H9 (cell line): ENCODE measurements around the gene ADAMTS3. TPM values are rescaled to one million over a fixed set of nuclear protein-coding genes. Genes with fewer than 3 reads are reported as not detected.

Experiments used
- DNase-seq: peaks from one replicate; pipeline ENCODE4 v3.0.0-alpha.2; 2017
- H2AFZ ChIP-seq: one replicate; pipeline ENCODE4 v1.6.1; 2013; ENCODE audit warnings: mild to moderate bottlenecking, low read length, control low read depth, moderate library complexity
- H2AK5ac ChIP-seq: 2 replicates; pipeline ENCODE4 v1.6.1; 2013; ENCODE audit warnings: low read length, control low read depth, mixed read lengths; ENCODE audit not compliant: insufficient read length
- H2BK120ac ChIP-seq: one replicate; pipeline ENCODE4 v1.6.1; 2013; ENCODE audit warnings: low read depth, mild to moderate bottlenecking, low read length, control low read depth, inconsistent platforms; ENCODE audit not compliant: poor library complexity, severe bottlenecking
- H2BK12ac ChIP-seq: 2 replicates; pipeline ENCODE4 v1.6.1; 2013; ENCODE audit warnings: low read length, control low read depth, mixed read lengths, low read depth; ENCODE audit not compliant: insufficient read length
- H2BK15ac ChIP-seq: 2 replicates; pipeline ENCODE4 v1.6.1; 2013; ENCODE audit warnings: low read depth, low read length, control low read depth
- H2BK20ac ChIP-seq: one replicate; pipeline ENCODE4 v1.6.1; 2013; ENCODE audit warnings: low read depth, mild to moderate bottlenecking, low read length, control low read depth, inconsistent platforms; ENCODE audit not compliant: poor library complexity, severe bottlenecking
- H2BK5ac ChIP-seq: 2 replicates; pipeline ENCODE4 v1.6.1; 2013; ENCODE audit warnings: low read length, control low read depth, mixed read lengths; ENCODE audit not compliant: insufficient read length
- H3K14ac ChIP-seq: 2 replicates; pipeline ENCODE4 v1.6.1; 2013; ENCODE audit warnings: low read length, control low read depth; ENCODE audit not compliant: insufficient read depth
- H3K18ac ChIP-seq: 2 replicates; pipeline ENCODE4 v1.6.1; 2013; ENCODE audit warnings: low read depth, mild to moderate bottlenecking, mixed read lengths, low read length, control low read depth; ENCODE audit not compliant: insufficient read length
- H3K23ac ChIP-seq: 2 replicates; pipeline ENCODE4 v1.6.1; 2013; ENCODE audit warnings: low read length, control low read depth, mixed read lengths, low read depth; ENCODE audit not compliant: insufficient read length
- H3K23me2 ChIP-seq: 2 replicates; pipeline ENCODE4 v1.6.1; 2013; ENCODE audit warnings: low read depth, mild to moderate bottlenecking, mixed read lengths, low read length, control low read depth; ENCODE audit not compliant: insufficient read length, poor library complexity, severe bottlenecking
- H3K27ac ChIP-seq: 2 replicates; pipeline ENCODE4 v1.5.1; 2013; ENCODE audit warnings: low read length, control low read depth, mixed read lengths, low read depth; ENCODE audit not compliant: insufficient read length
- H3K27me3 ChIP-seq: 2 replicates; pipeline ENCODE4 v1.6.1; 2013; ENCODE audit warnings: low read length, control low read depth, inconsistent platforms; ENCODE audit not compliant: insufficient read depth
- H3K4ac ChIP-seq: 2 replicates; pipeline ENCODE4 v1.6.1; 2013; ENCODE audit warnings: low read depth, mild to moderate bottlenecking, control low read depth, inconsistent platforms, low read length, moderate library complexity
- H3K4me1 ChIP-seq: 2 replicates; pipeline ENCODE4 v1.6.1; 2013; ENCODE audit warnings: low read length, control low read depth, inconsistent platforms; ENCODE audit not compliant: insufficient read depth
- H3K4me2 ChIP-seq: 2 replicates; pipeline ENCODE4 v1.6.1; 2013; ENCODE audit warnings: low read length, control low read depth, mixed read lengths; ENCODE audit not compliant: insufficient read length, insufficient read depth
- H3K56ac ChIP-seq: 2 replicates; pipeline ENCODE4 v1.6.1; 2013; ENCODE audit warnings: low read depth, mild to moderate bottlenecking, mixed read lengths, low read length, control low read depth; ENCODE audit not compliant: insufficient read length
- H3K79me1 ChIP-seq: 2 replicates; pipeline ENCODE4 v1.6.1; 2013; ENCODE audit warnings: low read depth, mild to moderate bottlenecking, moderate library complexity, low read length, control low read depth, inconsistent platforms; ENCODE audit not compliant: insufficient read depth, poor library complexity, severe bottlenecking
- H3K79me2 ChIP-seq: 2 replicates; pipeline ENCODE4 v1.6.1; 2013; ENCODE audit warnings: low read length, control low read depth, inconsistent platforms; ENCODE audit not compliant: insufficient read depth
- H3K9ac ChIP-seq: 2 replicates; pipeline ENCODE4 v1.6.1; 2013; ENCODE audit warnings: low read length, control low read depth, mixed read lengths; ENCODE audit not compliant: insufficient read length; ENCODE audit errors: extremely low read depth
- H3K9me3 ChIP-seq: one replicate; pipeline ENCODE4 v1.6.1; 2013; ENCODE audit warnings: low read depth, low read length, inconsistent platforms; ENCODE audit not compliant: control insufficient read depth
- H3T11ph ChIP-seq: one replicate; pipeline ENCODE4 v1.6.1; 2013; ENCODE audit warnings: mild to moderate bottlenecking, low read length, control low read depth, inconsistent platforms
- H4K20me1 ChIP-seq: one replicate; pipeline ENCODE4 v1.6.1; 2013; ENCODE audit not compliant: control insufficient read depth, insufficient read length, insufficient read depth
- H4K5ac ChIP-seq: 2 replicates; pipeline ENCODE4 v1.6.1; 2013; ENCODE audit warnings: low read depth, mild to moderate bottlenecking, mixed read lengths, low read length, control low read depth; ENCODE audit not compliant: insufficient read length
- H4K8ac ChIP-seq: replicated peaks from 2 replicates; pipeline ENCODE4 v1.6.1; 2013; ENCODE audit warnings: low read length, control low read depth, mixed read lengths, low read depth; ENCODE audit not compliant: insufficient read length
- H4K91ac ChIP-seq: 2 replicates; pipeline ENCODE4 v1.6.1; 2013; ENCODE audit warnings: low read depth, mild to moderate bottlenecking, moderate library complexity, mixed read lengths, low read length, control low read depth; ENCODE audit not compliant: insufficient read length
- H3K27ac Mint-ChIP-seq, 3 experiments: 2 replicates in 2 of 3; 3 replicates in 1 of 3; pipeline ENCODE4 v1.8.0; 2020 to 2021; ENCODE audit warnings: mixed read lengths in 3 of 3, mild to moderate bottlenecking in 1 of 3, moderate library complexity in 1 of 3
- H3K27me3 Mint-ChIP-seq: 2 replicates; pipeline ENCODE4 v1.8.0; 2021; ENCODE audit warnings: low read depth, mild to moderate bottlenecking, moderate library complexity, mixed read lengths
- H3K36me3 Mint-ChIP-seq, 3 experiments: 2 replicates in 2 of 3; 3 replicates in 1 of 3; pipeline ENCODE4 v1.8.0; 2020 to 2021; ENCODE audit warnings: low read depth in 3 of 3, mixed read lengths in 3 of 3; ENCODE audit not compliant: insufficient read depth in 1 of 3
- H3K4me1 Mint-ChIP-seq, 2 experiments: 2 replicates each; pipeline ENCODE4 v1.8.0; 2020; ENCODE audit warnings: mixed read lengths in 2 of 2
- H3K4me3 Mint-ChIP-seq, 2 experiments: 2 replicates in 1 of 2; 3 replicates in 1 of 2; pipeline ENCODE4 v1.8.0; 2020 to 2021; ENCODE audit warnings: mild to moderate bottlenecking in 2 of 2, mixed read lengths in 2 of 2, moderate library complexity in 1 of 2
- H3K9me3 Mint-ChIP-seq, 2 experiments: 2 replicates in 1 of 2; 3 replicates in 1 of 2; pipeline ENCODE4 v1.8.0; 2020; ENCODE audit warnings: mild to moderate bottlenecking in 2 of 2, mixed read lengths in 2 of 2, moderate library complexity in 1 of 2
- WGBS: extraction: QIAGEN DNeasy Blood & Tissue Kit; methylation state at CpG from one replicate; pipeline ENCODE4 v1.1.7; 2013; ENCODE audit warnings: missing lambda C conversion rate, low lambda C conversion rate, mixed read lengths; ENCODE audit not compliant: insufficient read length; ENCODE audit errors: extremely low coverage; 5-methylcytosine and 5-hydroxymethylcytosine counted together
- total RNA-seq: library from RNA; stranded (reverse); gene quantifications from 2 replicates; pipeline ENCODE4 v1.2.1, GENCODE V29; 2021
- TF ChIP-seq, protein P1 (sequence below): fragments of 200-600 bp; sonication (generic); conservative IDR thresholded peaks from 3 replicates; pipeline ENCODE4 v1.8.0; 2021; ENCODE audit warnings: antibody characterized with exemption, mild to moderate bottlenecking

Gene ADAMTS3
- total RNA-seq, 1 experiment from 2014 or later: 1.1 TPM

DNA sequence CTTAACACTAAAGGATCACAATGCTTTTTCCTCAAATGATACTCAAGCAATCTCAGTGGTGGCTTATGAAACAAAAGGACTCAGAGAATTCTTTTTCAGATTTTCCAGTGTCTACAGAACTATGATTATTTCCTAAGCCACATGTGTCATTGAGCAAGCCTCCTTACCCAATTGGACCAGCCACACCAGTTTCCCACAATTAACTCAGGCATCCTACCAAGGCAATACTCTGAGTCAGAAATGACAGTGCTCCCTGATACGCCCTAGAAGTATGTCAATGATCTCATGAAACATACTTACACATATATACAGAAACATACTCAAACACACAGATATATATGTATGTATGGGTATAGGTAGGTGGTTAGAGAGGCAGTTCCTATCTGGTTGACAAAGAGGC is 4.8 kb downstream of the ADAMTS3 start:
- Histone ChIP-seq H2AK5ac (no peak overlapping the region), H3K27ac (no peak overlapping the region), H2BK20ac (no peak overlapping the region), H3K23ac (no peak overlapping the region), H3K4me1 (no peaks in the 10 kb centered on the region), H3K4me2 (no peak overlapping the region), H4K91ac (no peak overlapping the region), H3K9ac (no peak overlapping the region), H3K79me1 (no peaks in the 10 kb centered on the region), H3K9me3 (no peaks in the 10 kb centered on the region), H2BK5ac (no peak overlapping the region), H4K20me1 (no peaks in the 10 kb centered on the region), H2BK12ac (no peak overlapping the region), H3T11ph (no peak overlapping the region), H3K4ac (no peak overlapping the region), H2BK15ac (no peak overlapping the region), H3K14ac (no peak overlapping the region), H3K56ac (no peak overlapping the region), H3K18ac (no peak overlapping the region), H2BK120ac (no peak overlapping the region), H4K5ac (no peak overlapping the region), H4K8ac (no peak overlapping the region), H3K27me3 (0 out of 2 replicates have a peak, but pooled peaks cover 2% of the 10 kb centered on the region), H2AFZ (no peak overlapping the region), H3K23me2 (peaks cover 12% of the 10 kb centered on the region), H3K79me2 (no peaks in the 10 kb centered on the region)
- Mint-ChIP-seq H3K9me3 (no peaks in the 10 kb centered on the region; a peak in 1 of 5 replicates), H3K36me3 (peaks cover 0 to 1% (median 0%) of the 10 kb centered on the region in 3 experiments; a peak in 1 of 7 replicates), H3K27ac (no peak overlapping the region), H3K4me1 (peaks cover 11 to 14% of the 10 kb centered on the region in 2 experiments), H3K4me3 (no peak overlapping the region), H3K27me3 (peaks cover 7% of the 10 kb centered on the region)
- TF ChIP-seq, protein P1, sequence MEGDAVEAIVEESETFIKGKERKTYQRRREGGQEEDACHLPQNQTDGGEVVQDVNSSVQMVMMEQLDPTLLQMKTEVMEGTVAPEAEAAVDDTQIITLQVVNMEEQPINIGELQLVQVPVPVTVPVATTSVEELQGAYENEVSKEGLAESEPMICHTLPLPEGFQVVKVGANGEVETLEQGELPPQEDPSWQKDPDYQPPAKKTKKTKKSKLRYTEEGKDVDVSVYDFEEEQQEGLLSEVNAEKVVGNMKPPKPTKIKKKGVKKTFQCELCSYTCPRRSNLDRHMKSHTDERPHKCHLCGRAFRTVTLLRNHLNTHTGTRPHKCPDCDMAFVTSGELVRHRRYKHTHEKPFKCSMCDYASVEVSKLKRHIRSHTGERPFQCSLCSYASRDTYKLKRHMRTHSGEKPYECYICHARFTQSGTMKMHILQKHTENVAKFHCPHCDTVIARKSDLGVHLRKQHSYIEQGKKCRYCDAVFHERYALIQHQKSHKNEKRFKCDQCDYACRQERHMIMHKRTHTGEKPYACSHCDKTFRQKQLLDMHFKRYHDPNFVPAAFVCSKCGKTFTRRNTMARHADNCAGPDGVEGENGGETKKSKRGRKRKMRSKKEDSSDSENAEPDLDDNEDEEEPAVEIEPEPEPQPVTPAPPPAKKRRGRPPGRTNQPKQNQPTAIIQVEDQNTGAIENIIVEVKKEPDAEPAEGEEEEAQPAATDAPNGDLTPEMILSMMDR: no peak
- DNase-seq: no peak
- no CpG with 5 or more reads among the region's 1 CpG for WGBS
